Fibroblast of lung (primary cell): ENCODE results near the gene KATNAL1.

Experiments used
- CTCF ChIP-seq, 2 donors: IDR thresholded peaks in 1 of 2; conservative IDR thresholded peaks in 1 of 2; 1 replicate in 1 of 2; 2 replicates in 1 of 2; pipeline ENCODE4 v1.5.1; 2011 to 2012; ENCODE audit warnings: low read length in 2 of 2, control low read depth in 1 of 2, inconsistent platforms in 1 of 2, low read depth in 1 of 2, mild to moderate bottlenecking in 1 of 2
- EZH2 ChIP-seq: IDR thresholded peaks from 2 replicates; pipeline ENCODE4 v1.5.1; 2012; ENCODE audit warnings: low read length, control low read depth, mild to moderate bottlenecking; ENCODE audit errors: missing control alignments

GRCh38 chr13:30338952-30339351 is 31.6 kb upstream of the KATNAL1 start:
- TF ChIP-seq CTCF (conservative IDR thresholded peaks at IDR 0.05 in 1 of 2, IDR thresholded peaks at IDR 0.05 in 1 of 2; ENCODE audit: low read depth in 1 of 2, low read length in 2 of 2) (no peak), EZH2 (no peak)
